Measurements from ENCODE around the gene RABGGTB.

GRCh38 chr1:75792091-75792490 is 6.0 kb downstream of the RABGGTB start:
- TF ChIP-seq FOXM1 (IDR thresholded peaks at IDR 0.05; ENCODE audit: low read depth) (no peak), FOXM1 (CRISPR knock-in tag; IDR thresholded peaks at IDR 0.05; ENCODE audit: low read depth) (no peak), GABPA (tag; conservative IDR thresholded peaks at IDR 0.05; ENCODE audit: low read depth) (no peak), ZNF143 (CRISPR knock-in tag; IDR thresholded peaks at IDR 0.05) (no peak), NFE2L1 (tag; IDR thresholded peaks at IDR 0.05; ENCODE audit: borderline replicate concordance, low read depth) (no peak)

All from K562 (cell line).